IPS-18c (cell line): ENCODE measurements around the gene ST3GAL4.
"Not testable (repeated sequence)": the region's sequence is repeated elsewhere in the genome, so short reads cannot be mapped to it uniquely, and the experiment has no call there.

ENCODE experiments used
- H3K4me3 ChIP-seq: 2 replicates; pipeline ENCODE4 v1.7.0; 2013; ENCODE audit warnings: low read depth, mild to moderate bottlenecking, low read length, moderate library complexity; ENCODE audit not compliant: insufficient read depth
- H3K9me3 ChIP-seq: one replicate; pipeline ENCODE4 v1.6.1; 2013; ENCODE audit warnings: mild to moderate bottlenecking, low read length, moderate library complexity; ENCODE audit not compliant: control insufficient read depth, insufficient read depth

Gene ST3GAL4

GRCh38 chr11:126340960-126341606, 14.4 kb upstream of the ST3GAL4 start:
- no peak overlapping the region for H3K4me3 ChIP-seq
- peaks cover 2% of the 10 kb centered on the region for H3K9me3 ChIP-seq

- no peak overlapping the region for H3K4me3 ChIP-seq
- H3K9me3 ChIP-seq: peaks cover 2% of the 10 kb centered on the region
Measured at GRCh38 chr11:126341760-126342161, 13.7 kb upstream of the ST3GAL4 start.

- peaks cover 2% of the 10 kb centered on the region for H3K9me3 ChIP-seq
- H3K4me3 ChIP-seq: no peak overlapping the region
Measured at GRCh38 chr11:126343051-126343450, 12.4 kb upstream of the ST3GAL4 start.

GRCh38 chr11:126344141-126345080, 11.1 kb upstream of the ST3GAL4 start:
- Histone ChIP-seq H3K9me3 (peaks cover 2% of the 10 kb centered on the region), H3K4me3 (no peak overlapping the region)

- Histone ChIP-seq H3K9me3 (peaks cover 2% of the 10 kb centered on the region), H3K4me3 (no peak overlapping the region)
Measured at GRCh38 chr11:126345283-126345682, 10.2 kb upstream of the ST3GAL4 start.

- peaks cover 2% of the 10 kb centered on the region for H3K9me3 ChIP-seq
- H3K4me3 ChIP-seq: no peak overlapping the region
Measured at GRCh38 chr11:126345759-126346585, 9.5 kb upstream of the ST3GAL4 start.

- H3K4me3 ChIP-seq: no peak overlapping the region
- H3K9me3 ChIP-seq: peaks cover 2% of the 10 kb centered on the region
Measured at GRCh38 chr11:126346586-126346940, 8.9 kb upstream of the ST3GAL4 start.

GRCh38 chr11:126346946-126347345, 8.5 kb upstream of the ST3GAL4 start:
- H3K9me3 ChIP-seq, H3K4me3 ChIP-seq: not testable (repeated sequence)

GRCh38 chr11:126347751-126348668, 7.5 kb upstream of the ST3GAL4 start:
- H3K9me3 ChIP-seq: no peaks in the 10 kb centered on the region

GRCh38 chr11:126348806-126349582, 6.5 kb upstream of the ST3GAL4 start:
- Histone ChIP-seq H3K4me3 (no peak overlapping the region), H3K9me3 (no peaks in the 10 kb centered on the region)

More at GRCh38 chr11:126347751-126348668, 7.5 kb upstream of the ST3GAL4 start:
- no peak overlapping the region for H3K4me3 ChIP-seq

- H3K4me3 ChIP-seq: no peak overlapping the region
- no peaks in the 10 kb centered on the region for H3K9me3 ChIP-seq
Measured at GRCh38 chr11:126350836-126351235, 4.7 kb upstream of the ST3GAL4 start.

- no peaks in the 10 kb centered on the region for H3K9me3 ChIP-seq
- no peak overlapping the region for H3K4me3 ChIP-seq
Measured at GRCh38 chr11:126352163-126352562, 3.3 kb upstream of the ST3GAL4 start.

GRCh38 chr11:126352934-126353801, 2.3 kb upstream of the ST3GAL4 start:
- no peak overlapping the region for H3K4me3 ChIP-seq
- H3K9me3 ChIP-seq: no peaks in the 10 kb centered on the region

GRCh38 chr11:126354631-126355323, 709 bp upstream of the ST3GAL4 start:
- Histone ChIP-seq H3K4me3 (peak overlapping the region; percentile 91), H3K9me3 (no peaks in the 10 kb centered on the region)
